HG03280 (cell line): Measurements from ENCODE around the gene DCLRE1A.
"Not testable (repeated sequence)": the region's sequence is repeated elsewhere in the genome, so short reads cannot be mapped to it uniquely, and the experiment has no call there.

ENCODE experiments used
- ATAC-seq: cut with Tn5 transposase; IDR thresholded peaks from one replicate; pipeline ENCODE4 v1.9.1; 2021; ENCODE audit warnings: mild to moderate bottlenecking, moderate library complexity; ENCODE audit not compliant: unreplicated experiment

The DCLRE1A gene

GRCh38 chr10:113859261-113859660, 5.4 kb upstream of the DCLRE1A start:
- ATAC-seq: peak; percentile 40

DNA sequence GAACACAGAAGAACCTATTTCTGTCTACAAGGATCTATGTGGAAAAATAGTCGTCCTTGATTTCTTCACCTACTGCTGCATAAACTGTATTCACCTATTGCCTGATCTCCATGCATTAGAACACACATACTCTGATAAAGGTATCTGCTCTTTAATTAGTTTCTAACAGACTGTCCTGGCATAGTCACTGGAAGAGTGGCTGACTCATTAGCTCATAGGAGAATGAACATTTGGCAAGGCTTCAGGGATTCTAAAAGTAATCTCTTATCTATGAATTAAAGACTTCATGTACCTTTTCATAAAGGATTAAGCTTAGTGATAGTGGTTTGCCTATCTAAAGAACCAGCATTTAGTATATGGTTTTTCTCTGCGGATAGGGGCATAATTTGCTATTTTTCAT, 4.7 kb upstream of the DCLRE1A start:
- no peak for ATAC-seq

GRCh38 chr10:113857210-113857609, 3.3 kb upstream of the DCLRE1A start:
- no peak for ATAC-seq

- no peak for ATAC-seq
Observed at GRCh38 chr10:113856563-113856962, 2.7 kb upstream of the DCLRE1A start.

DNA sequence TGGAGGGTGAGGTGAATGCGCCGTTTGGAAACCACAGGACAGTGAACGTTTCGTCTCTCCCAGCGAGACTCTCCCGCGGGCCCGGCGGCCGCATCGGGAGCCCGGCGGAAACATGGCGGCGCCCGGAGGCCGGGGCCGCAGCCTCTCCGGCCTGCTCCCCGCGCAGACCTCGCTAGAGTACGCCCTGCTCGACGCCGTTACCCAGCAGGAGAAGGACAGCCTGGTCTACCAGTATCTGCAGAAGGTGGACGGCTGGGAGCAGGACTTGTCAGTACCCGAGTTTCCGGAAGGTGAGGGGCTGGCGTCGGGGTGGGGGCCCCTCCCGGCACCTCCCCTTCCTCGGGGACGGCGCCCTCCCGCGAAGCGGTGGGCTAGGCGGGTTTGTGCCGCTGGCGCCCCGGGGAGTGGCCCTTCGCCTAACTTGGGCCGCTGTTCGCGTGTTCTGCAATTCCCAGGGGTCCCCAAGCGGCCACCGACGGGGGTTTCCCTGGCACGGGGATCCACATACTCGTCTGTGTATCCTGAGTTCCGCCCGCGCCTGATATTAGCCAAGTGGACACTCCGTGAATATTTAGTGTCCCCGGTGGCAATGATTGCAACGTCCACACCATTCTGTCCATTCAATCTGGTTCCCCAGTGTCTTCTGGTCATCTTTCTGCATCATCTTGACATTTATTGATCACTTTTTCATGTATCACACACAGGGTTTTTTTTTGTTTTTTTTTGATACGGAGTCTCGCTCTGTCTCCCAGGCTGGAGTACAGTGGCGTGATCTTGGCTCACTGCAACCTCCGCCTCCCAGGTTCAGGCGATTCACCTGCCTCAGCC, 1.1 kb upstream of the DCLRE1A start:
- ATAC-seq: peak; percentile 39

DNA sequence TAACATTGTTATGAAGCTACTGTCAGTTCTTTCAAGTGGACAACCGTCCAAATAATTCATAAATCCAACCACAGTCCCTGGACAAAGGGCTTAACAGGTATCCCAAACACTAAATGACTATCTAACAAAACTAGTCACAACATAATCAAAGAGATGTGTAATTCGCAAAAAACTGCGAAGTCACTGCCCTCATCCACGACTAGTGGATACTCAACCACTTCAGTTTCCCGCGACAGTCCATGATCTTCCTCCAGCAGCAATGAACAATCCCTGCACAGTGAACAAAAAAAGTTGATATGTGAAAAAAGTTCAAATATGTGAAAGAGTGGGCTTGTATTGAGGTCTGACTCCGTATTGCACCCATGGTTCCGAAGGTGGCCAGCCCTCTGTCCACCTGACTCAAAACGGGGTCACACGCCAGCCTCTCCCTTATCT, 287 bp downstream of the DCLRE1A start:
- no peak for ATAC-seq

- no peak for ATAC-seq
Observed at GRCh38 chr10:113849946-113850345, 3.9 kb downstream of the DCLRE1A start.

DNA sequence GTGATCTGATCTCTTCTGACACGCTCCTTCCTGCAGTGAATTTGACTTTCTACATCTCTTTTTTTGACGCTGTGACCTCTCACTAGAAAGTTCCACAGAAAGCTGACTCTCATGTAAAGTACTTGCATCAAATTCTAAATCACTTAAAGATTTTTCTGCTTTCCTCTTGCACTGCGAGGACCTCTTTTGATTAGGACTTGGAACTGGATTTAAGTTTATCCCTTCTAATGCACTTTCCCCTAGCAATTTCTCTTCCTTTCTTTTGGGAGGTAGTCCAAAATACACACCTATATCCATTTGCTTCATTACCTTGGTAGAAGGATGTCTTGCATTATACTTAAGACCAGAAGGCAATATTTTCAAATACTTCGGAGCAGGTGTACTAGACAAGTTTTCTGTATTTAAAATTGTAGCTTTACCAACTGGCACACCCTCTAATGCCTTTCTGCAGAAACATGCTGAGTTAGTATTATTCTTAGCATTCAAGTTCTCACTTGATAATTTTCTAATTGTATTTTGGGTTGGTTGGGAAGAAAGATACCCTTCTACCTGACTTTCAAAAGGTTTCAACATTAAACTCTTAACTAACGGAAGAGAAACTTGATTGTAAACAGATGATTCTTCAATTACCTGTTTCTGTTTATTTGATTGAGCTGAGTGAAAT, 4.6 kb downstream of the DCLRE1A start:
- no peak for ATAC-seq

DNA sequence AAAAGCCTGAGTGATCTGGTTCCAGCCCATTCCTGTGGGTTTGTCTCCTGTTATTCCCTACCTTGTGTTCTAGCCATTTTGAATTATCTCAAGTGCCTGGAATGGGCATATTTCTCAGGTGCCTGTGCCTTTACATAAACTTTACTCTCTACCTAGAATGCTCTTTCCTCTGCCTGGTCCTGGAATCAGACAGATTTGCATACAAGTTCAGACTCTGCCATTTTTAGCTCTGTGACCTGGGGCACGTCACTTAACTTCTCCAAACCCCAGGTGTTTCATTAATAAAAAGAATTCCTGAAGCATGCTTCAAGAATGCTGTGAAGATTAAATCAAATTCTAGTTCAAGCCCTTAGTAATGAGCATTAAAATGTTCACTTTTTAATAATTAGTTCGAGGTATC, 7.8 kb downstream of the DCLRE1A start:
- no peak for ATAC-seq

GRCh38 chr10:113843972-113844485, 9.9 kb downstream of the DCLRE1A start:
- ATAC-seq: no peak

- no peak for ATAC-seq
Observed at GRCh38 chr10:113842171-113842570, 11.7 kb downstream of the DCLRE1A start.

- ATAC-seq: not testable (repeated sequence)
Observed at GRCh38 chr10:113828567-113828966, 25.3 kb downstream of the DCLRE1A start.

DNA sequence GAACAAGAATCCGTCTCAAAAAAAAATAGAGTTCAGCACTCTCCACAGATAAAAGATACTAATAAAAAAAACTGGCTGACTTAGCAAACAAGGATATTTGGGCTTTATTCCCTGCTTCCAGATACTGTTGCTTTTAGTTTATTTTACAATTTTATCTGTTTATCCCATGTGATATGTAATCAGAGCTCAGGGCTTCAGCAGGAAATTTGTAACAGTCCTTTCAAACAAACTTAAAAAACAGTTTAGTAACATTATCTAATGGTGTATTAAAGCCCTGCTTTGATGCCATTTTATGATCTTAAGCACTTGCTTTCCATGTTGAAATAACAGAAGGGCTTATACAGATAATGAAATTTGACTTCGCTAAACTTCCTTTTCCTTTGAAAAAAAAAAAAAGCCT, 28.1 kb downstream of the DCLRE1A start:
- ATAC-seq: no peak

DNA sequence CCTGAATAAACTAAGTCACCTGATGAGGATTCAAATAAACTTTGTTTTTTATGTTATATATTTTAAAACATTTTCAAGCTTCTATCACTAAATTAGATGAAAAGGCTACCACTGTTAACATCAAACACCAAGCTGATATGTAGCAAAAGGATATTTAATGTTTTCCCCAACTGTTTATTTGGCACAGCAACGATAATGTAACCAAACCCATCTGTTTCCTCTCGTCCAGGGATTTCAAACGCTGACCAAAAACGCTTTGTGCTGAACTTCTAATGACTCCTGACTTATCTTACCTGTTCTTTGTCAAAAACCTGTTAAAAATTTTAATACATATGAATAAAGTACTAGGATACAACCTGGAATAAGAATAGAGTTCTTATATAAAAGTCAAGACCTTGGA, 30.5 kb downstream of the DCLRE1A start:
- ATAC-seq: no peak

- no peak for ATAC-seq
Observed at GRCh38 chr10:113822174-113822573, 31.7 kb downstream of the DCLRE1A start.

DNA sequence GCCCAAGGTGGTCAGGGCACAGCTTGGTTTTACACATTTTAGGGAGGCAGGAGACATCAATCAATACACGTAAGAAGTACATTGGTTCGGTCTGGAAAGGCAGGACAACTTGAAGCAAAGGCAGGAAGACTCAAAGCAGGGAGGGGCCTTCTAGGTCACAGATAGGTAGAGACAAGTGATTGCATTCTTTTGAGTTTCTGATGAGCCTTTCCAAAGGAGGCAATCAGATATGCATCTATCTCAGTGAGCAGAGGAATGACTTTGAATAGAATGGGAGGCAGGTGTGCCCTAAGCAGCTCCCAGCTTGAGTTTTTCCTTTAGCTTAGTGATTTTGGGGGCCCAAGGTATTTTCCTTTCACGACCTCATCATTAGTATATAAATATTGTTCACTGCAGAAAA, 32.6 kb downstream of the DCLRE1A start:
- not testable (repeated sequence) for ATAC-seq

DNA sequence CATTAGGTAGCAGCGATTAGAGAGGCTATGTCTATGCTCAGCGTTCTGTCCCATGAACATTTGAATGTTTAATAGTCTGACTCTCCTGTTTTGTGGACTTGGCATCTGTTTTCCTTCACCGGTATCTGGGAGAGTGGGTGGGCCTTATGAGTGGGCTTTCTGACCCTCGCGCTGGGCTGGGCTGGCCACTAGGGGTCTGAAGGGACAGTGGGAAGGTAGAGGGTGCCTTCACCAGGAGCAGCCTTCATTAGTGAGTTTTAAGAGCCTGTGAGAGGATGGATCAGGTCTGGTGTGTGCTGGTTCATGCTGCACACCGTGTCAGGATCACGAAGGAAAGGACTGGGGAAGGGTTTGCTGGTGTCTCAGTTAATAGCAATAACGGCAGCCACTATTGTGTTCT, 33.4 kb downstream of the DCLRE1A start:
- no peak for ATAC-seq

GRCh38 chr10:113819989-113820388, 33.9 kb downstream of the DCLRE1A start:
- no peak for ATAC-seq

DNA sequence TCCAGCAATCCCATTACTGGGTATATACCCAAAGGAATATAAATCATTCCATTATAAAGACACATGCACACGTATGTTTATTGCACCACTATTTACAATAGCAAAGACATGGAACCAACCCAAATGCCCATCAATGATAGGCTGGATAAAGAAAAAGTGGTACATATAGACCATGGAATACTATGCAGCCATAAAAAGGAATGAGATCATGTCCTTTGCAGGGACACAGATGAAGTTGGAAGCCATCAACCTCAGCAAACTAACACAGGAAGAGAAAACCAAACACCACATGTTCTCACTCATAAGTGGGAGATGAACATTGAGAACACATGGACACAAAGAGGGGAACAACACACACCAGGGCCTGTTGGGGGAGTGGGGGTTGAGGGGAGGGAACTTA, 39.2 kb downstream of the DCLRE1A start:
- not testable (repeated sequence) for ATAC-seq

GRCh38 chr10:113808168-113808567, 45.7 kb downstream of the DCLRE1A start:
- ATAC-seq: no peak

GRCh38 chr10:113806503-113806902, 47.4 kb downstream of the DCLRE1A start:
- no peak for ATAC-seq

DNA sequence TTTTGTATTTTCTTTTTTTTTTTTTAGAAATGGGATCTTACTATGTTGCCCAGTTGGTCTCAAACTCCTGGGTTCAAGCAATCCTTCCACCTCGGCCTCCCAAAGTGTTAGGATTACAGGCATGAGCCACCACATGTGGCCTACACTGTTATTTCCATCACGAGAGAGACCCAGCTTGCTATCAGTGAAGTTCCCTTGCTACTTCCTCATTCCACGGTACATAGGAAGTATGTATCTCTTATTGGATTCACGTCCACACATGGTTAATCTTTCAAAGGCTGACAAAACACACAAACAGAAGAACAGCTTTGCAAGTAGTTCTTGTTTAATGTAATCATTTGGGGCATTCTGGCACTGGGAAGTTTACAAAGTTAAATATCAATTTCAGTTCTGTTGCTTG, 50.9 kb downstream of the DCLRE1A start:
- no peak for ATAC-seq
